Loucy (cell line): ENCODE data around the gene LCE3C.

ENCODE experiments used
- H2AFZ ChIP-seq: fragments of 200-600 bp; sonication (generic); 2 replicates; pipeline ENCODE4 v1.6.0; 2016; ENCODE audit warnings: antibody characterized with exemption, mild to moderate bottlenecking, low read length, moderate library complexity
- H3F3A ChIP-seq: fragments of 200-600 bp; 2 replicates; pipeline ENCODE4 v1.6.0; 2016; ENCODE audit warnings: antibody characterized with exemption, low read depth, mild to moderate bottlenecking
- H3K27me3 ChIP-seq: fragments of 200-600 bp; sonication (generic); 2 replicates; pipeline ENCODE4 v1.6.1; 2014; ENCODE audit warnings: low read length, mild to moderate bottlenecking; ENCODE audit not compliant: insufficient read depth, poor library complexity, severe bottlenecking
- H3K36me3 ChIP-seq: fragments of 200-600 bp; sonication (generic); 2 replicates; pipeline ENCODE4 v1.6.1; 2016; ENCODE audit warnings: low read length; ENCODE audit not compliant: insufficient read depth
- H3K4me1 ChIP-seq: fragments of 200-600 bp; sonication (generic); 2 replicates; pipeline ENCODE4 v1.5.1; 2014; ENCODE audit warnings: low read length, mild to moderate bottlenecking; ENCODE audit not compliant: insufficient read depth, poor library complexity, severe bottlenecking
- H3K4me2 ChIP-seq: fragments of 200-600 bp; sonication (generic); 2 replicates; pipeline ENCODE4 v1.6.0; 2014; ENCODE audit warnings: antibody characterized with exemption, low read length, low read depth, mild to moderate bottlenecking; ENCODE audit not compliant: poor library complexity, severe bottlenecking
- H3K4me3 ChIP-seq: fragments of 200-600 bp; sonication (generic); 2 replicates; pipeline ENCODE4 v1.5.1; 2014; ENCODE audit warnings: low read length, mild to moderate bottlenecking, mixed read lengths; ENCODE audit not compliant: poor library complexity, severe bottlenecking
- H3K79me2 ChIP-seq: fragments of 200-600 bp; sonication (generic); 2 replicates; pipeline ENCODE4 v1.6.1; 2014; ENCODE audit warnings: low read length; ENCODE audit not compliant: insufficient read depth
- H3K9ac ChIP-seq: fragments of 200-600 bp; sonication (generic); 2 replicates; pipeline ENCODE4 v1.6.0; 2014; ENCODE audit warnings: mild to moderate bottlenecking, low read depth, low read length, moderate library complexity; ENCODE audit not compliant: poor library complexity, severe bottlenecking
- H3K9me2 ChIP-seq: fragments of 200-600 bp; sonication (generic); replicated peaks from 2 replicates; pipeline ENCODE4 v1.6.1; 2016; ENCODE audit warnings: low read depth, low read length, mixed read lengths
- H3K9me3 ChIP-seq: fragments of 200-600 bp; sonication (generic); 2 replicates; pipeline ENCODE4 v1.6.1; 2014; ENCODE audit warnings: mild to moderate bottlenecking, antibody characterized with exemption, low read length, low read depth; ENCODE audit not compliant: insufficient read depth
- H4K20me1 ChIP-seq: fragments of 200-600 bp; sonication (generic); 2 replicates; pipeline ENCODE4 v1.6.0; 2014; ENCODE audit warnings: antibody characterized with exemption, low read length, mild to moderate bottlenecking; ENCODE audit not compliant: insufficient read depth, poor library complexity, severe bottlenecking
- CTCF ChIP-seq: fragments of 200-600 bp; sonication (generic); conservative IDR thresholded peaks from 2 replicates; pipeline ENCODE4 v1.5.1; 2014; ENCODE audit warnings: mild to moderate bottlenecking, antibody characterized with exemption, low read length
- EZH2phosphoT487 ChIP-seq: fragments of 200-600 bp; IDR thresholded peaks from 2 replicates; pipeline ENCODE4 v1.6.1; 2018; ENCODE audit warnings: antibody characterized with exemption, mild to moderate bottlenecking, moderate library complexity, borderline replicate concordance

The LCE3C gene

GRCh38 chr1:152643945-152644344 lies 43.9 kb downstream of the LCE3C start:
- no peak overlapping the region for H3K4me2 ChIP-seq
- no peaks in the 10 kb centered on the region for H3K9me3 ChIP-seq
- no peaks in the 10 kb centered on the region for H3F3A ChIP-seq
- H3K4me3 ChIP-seq, result no peak overlapping the region
- H3K27me3 ChIP-seq, result no peaks in the 10 kb centered on the region
- no peak overlapping the region for H2AFZ ChIP-seq
- TF ChIP-seq EZH2phosphoT487 (no peak), CTCF (no peak)
- no peaks in the 10 kb centered on the region for H3K36me3 ChIP-seq
- H3K4me1 ChIP-seq, result no peaks in the 10 kb centered on the region
- H3K9me2 ChIP-seq, result no peaks in the 10 kb centered on the region
- H4K20me1 ChIP-seq, result no peaks in the 10 kb centered on the region
- no peak overlapping the region for H3K9ac ChIP-seq
- H3K79me2 ChIP-seq, result no peaks in the 10 kb centered on the region

- no peaks in the 10 kb centered on the region for H3F3A ChIP-seq
- no peak overlapping the region for H2AFZ ChIP-seq
- no peaks in the 10 kb centered on the region for H3K36me3 ChIP-seq
- no peaks in the 10 kb centered on the region for H3K9me3 ChIP-seq
- no peaks in the 10 kb centered on the region for H4K20me1 ChIP-seq
- H3K27me3 ChIP-seq, result no peaks in the 10 kb centered on the region
- H3K4me2 ChIP-seq, result no peak overlapping the region
- H3K79me2 ChIP-seq, result no peaks in the 10 kb centered on the region
- H3K4me3 ChIP-seq, result no peak overlapping the region
- no peaks in the 10 kb centered on the region for H3K4me1 ChIP-seq
- TF ChIP-seq EZH2phosphoT487 (no peak), CTCF (no peak)
- H3K9me2 ChIP-seq, result no peaks in the 10 kb centered on the region
- no peak overlapping the region for H3K9ac ChIP-seq
Measured at GRCh38 chr1:152645146-152645545, 45.1 kb downstream of the LCE3C start.

GRCh38 chr1:152646656-152647055 lies 46.6 kb downstream of the LCE3C start:
- Histone ChIP-seq H3K4me3 (no peak overlapping the region), H3K4me2 (no peak overlapping the region), H4K20me1 (no peaks in the 10 kb centered on the region), H3K9me3 (no peaks in the 10 kb centered on the region), H3K36me3 (no peaks in the 10 kb centered on the region), H3K79me2 (no peaks in the 10 kb centered on the region), H3K27me3 (no peaks in the 10 kb centered on the region), H3K9ac (no peak overlapping the region), H2AFZ (no peak overlapping the region), H3K4me1 (no peaks in the 10 kb centered on the region), H3K9me2 (no peaks in the 10 kb centered on the region), H3F3A (no peaks in the 10 kb centered on the region)
- no peak for TF ChIP-seq EZH2phosphoT487
- no peak for TF ChIP-seq CTCF
